Calu3 (cell line): ENCODE measurements around the gene RAB27B. TPM values are rescaled to one million over a fixed set of nuclear protein-coding genes. Genes with fewer than 3 reads are reported as not detected.

Experiments used
- BruUV-seq: library from RNA; stranded (reverse); fragments of 400-500 nt; replicated peaks from 2 replicates; lab custom pipeline; 2021; lab: Mats Ljungman, UMichigan
- CTCF ChIA-PET: fragments of 300-600 bp; sonication (Branson Sonifier 250); formaldehyde crosslinking; loops from one replicate; lab custom pipeline; 2022; ENCODE audit warnings: antibody characterized with exemption; lab: Charles Lee
- DNase-seq: peaks from one replicate; pipeline ENCODE4 v3.0.0; 2022
- H3K27ac Mint-ChIP-seq: one replicate; pipeline ENCODE4 v1.8.0; 2022; ENCODE audit warnings: mixed read lengths; ENCODE audit not compliant: unreplicated experiment
- H3K27me3 Mint-ChIP-seq: one replicate; pipeline ENCODE4 v1.8.0; 2022; ENCODE audit warnings: mixed read lengths; ENCODE audit not compliant: unreplicated experiment
- H3K36me3 Mint-ChIP-seq: one replicate; pipeline ENCODE4 v1.8.0; 2022; ENCODE audit warnings: mild to moderate bottlenecking, moderate library complexity, mixed read lengths; ENCODE audit not compliant: insufficient read depth, unreplicated experiment
- H3K4me1 Mint-ChIP-seq: one replicate; pipeline ENCODE4 v1.8.0; 2022; ENCODE audit warnings: mild to moderate bottlenecking, low read depth, mixed read lengths; ENCODE audit not compliant: unreplicated experiment
- H3K4me3 Mint-ChIP-seq: one replicate; pipeline ENCODE4 v1.8.0; 2022; ENCODE audit warnings: mild to moderate bottlenecking, low read depth, moderate library complexity, mixed read lengths; ENCODE audit not compliant: unreplicated experiment
- H3K9me3 Mint-ChIP-seq: one replicate; pipeline ENCODE4 v1.8.0; 2022; ENCODE audit warnings: low read depth, mixed read lengths; ENCODE audit not compliant: unreplicated experiment
- intact Hi-C: fragments of 100-400 bp; cut with micrococcal nuclease; formaldehyde crosslinking; loops from one replicate; pipeline ENCODE4 v1.10.0; 2022; ENCODE audit not compliant: unreplicated experiment
- total RNA-seq: library from RNA; stranded (reverse); gene quantifications from 2 replicates; pipeline ENCODE4 v1.2.3, GENCODE V29; 2022
- TF ChIP-seq, protein P1 (sequence below): fragments of 200-600 bp; IDR thresholded peaks from one replicate; pipeline ENCODE4 v1.8.0; 2022; ENCODE audit warnings: antibody characterized with exemption; ENCODE audit not compliant: unreplicated experiment

Gene RAB27B
- total RNA-seq, 1 experiment from 2014 or later = 38.3 TPM

DNA sequence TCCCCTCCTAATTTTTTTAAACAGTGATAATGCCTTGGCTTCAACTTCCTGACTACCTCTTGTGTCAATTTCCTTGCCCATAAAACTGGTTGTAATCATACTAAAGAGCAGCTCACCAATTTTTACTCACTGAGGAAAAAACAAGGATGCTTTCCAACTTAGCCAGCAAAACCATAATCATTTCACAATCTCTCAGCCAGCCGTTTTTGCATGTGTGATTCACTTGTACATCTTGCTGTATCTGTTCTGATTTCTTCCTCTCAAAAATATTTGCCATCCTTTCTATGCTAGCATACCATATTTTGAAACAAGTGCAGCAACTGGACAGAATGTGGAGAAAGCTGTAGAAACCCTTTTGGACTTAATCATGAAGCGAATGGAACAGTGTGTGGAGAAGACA is 60.7 kb downstream of the RAB27B start:
- H3K4me3 Mint-ChIP-seq = no peak overlapping the region
- no TSS peak for BruUV-seq
- TF ChIP-seq, protein P1, sequence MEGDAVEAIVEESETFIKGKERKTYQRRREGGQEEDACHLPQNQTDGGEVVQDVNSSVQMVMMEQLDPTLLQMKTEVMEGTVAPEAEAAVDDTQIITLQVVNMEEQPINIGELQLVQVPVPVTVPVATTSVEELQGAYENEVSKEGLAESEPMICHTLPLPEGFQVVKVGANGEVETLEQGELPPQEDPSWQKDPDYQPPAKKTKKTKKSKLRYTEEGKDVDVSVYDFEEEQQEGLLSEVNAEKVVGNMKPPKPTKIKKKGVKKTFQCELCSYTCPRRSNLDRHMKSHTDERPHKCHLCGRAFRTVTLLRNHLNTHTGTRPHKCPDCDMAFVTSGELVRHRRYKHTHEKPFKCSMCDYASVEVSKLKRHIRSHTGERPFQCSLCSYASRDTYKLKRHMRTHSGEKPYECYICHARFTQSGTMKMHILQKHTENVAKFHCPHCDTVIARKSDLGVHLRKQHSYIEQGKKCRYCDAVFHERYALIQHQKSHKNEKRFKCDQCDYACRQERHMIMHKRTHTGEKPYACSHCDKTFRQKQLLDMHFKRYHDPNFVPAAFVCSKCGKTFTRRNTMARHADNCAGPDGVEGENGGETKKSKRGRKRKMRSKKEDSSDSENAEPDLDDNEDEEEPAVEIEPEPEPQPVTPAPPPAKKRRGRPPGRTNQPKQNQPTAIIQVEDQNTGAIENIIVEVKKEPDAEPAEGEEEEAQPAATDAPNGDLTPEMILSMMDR = no peak
- DNase-seq = no peak
- no peak overlapping the region for H3K27ac Mint-ChIP-seq
- CTCF ChIA-PET = no interaction called here
- H3K27me3 Mint-ChIP-seq = no peaks in the 10 kb centered on the region
- H3K36me3 Mint-ChIP-seq = peaks cover 17% of the 10 kb centered on the region
- no peaks in the 10 kb centered on the region for H3K4me1 Mint-ChIP-seq
- no peaks in the 10 kb centered on the region for H3K9me3 Mint-ChIP-seq
- intact Hi-C loops = no loop called here

GRCh38 chr18:54899500-54899899 is 71.2 kb downstream of the RAB27B start:
- H3K4me3 Mint-ChIP-seq = no peak overlapping the region
- intact Hi-C loops = no loop called here
- no peaks in the 10 kb centered on the region for H3K9me3 Mint-ChIP-seq
- no peaks in the 10 kb centered on the region for H3K27me3 Mint-ChIP-seq
- DNase-seq = no peak
- TF ChIP-seq, protein P1 = no peak
- H3K27ac Mint-ChIP-seq = no peak overlapping the region
- H3K4me1 Mint-ChIP-seq = no peaks in the 10 kb centered on the region
- no peaks in the 10 kb centered on the region for H3K36me3 Mint-ChIP-seq
- BruUV-seq = no TSS peak
- CTCF ChIA-PET = no interaction called here

- H3K27me3 Mint-ChIP-seq = no peaks in the 10 kb centered on the region
- CTCF ChIA-PET = no interaction called here
- H3K4me1 Mint-ChIP-seq = no peaks in the 10 kb centered on the region
- DNase-seq = no peak
- TF ChIP-seq, protein P1 = no peak
- BruUV-seq = no TSS peak
- intact Hi-C loops = no loop called here
- no peaks in the 10 kb centered on the region for H3K9me3 Mint-ChIP-seq
- H3K4me3 Mint-ChIP-seq = no peak overlapping the region
- no peak overlapping the region for H3K27ac Mint-ChIP-seq
- no peaks in the 10 kb centered on the region for H3K36me3 Mint-ChIP-seq
Measured at GRCh38 chr18:54900290-54900689, 72.0 kb downstream of the RAB27B start.

GRCh38 chr18:54904581-54904980 is 76.3 kb downstream of the RAB27B start:
- CTCF ChIA-PET = no interaction called here
- H3K9me3 Mint-ChIP-seq = no peaks in the 10 kb centered on the region
- BruUV-seq = no TSS peak
- no peaks in the 10 kb centered on the region for H3K4me1 Mint-ChIP-seq
- no peaks in the 10 kb centered on the region for H3K27me3 Mint-ChIP-seq
- H3K27ac Mint-ChIP-seq = no peak overlapping the region
- intact Hi-C loops = no loop called here
- no peak for DNase-seq
- H3K36me3 Mint-ChIP-seq = no peaks in the 10 kb centered on the region
- TF ChIP-seq, protein P1 = no peak
- H3K4me3 Mint-ChIP-seq = no peak overlapping the region
